Measurements from ENCODE around the gene MAP3K4.

MAP3K4 gene

GRCh38 chr6:161010418-161010817, 18.8 kb downstream of the MAP3K4 start:
- DNase-seq, result no peak

- no peak for DNase-seq
Measured at GRCh38 chr6:161011492-161012480, 20.2 kb downstream of the MAP3K4 start.

GRCh38 chr6:161013695-161014094, 22.1 kb downstream of the MAP3K4 start:
- no peak for DNase-seq

- DNase-seq, result no peak
Measured at GRCh38 chr6:161017766-161018564, 26.4 kb downstream of the MAP3K4 start.

- DNase-seq, result no peak
Measured at GRCh38 chr6:161019324-161019839, 27.8 kb downstream of the MAP3K4 start.

GRCh38 chr6:161021543-161021942, 30.0 kb downstream of the MAP3K4 start:
- DNase-seq, result no peak

GRCh38 chr6:161021998-161022743, 30.6 kb downstream of the MAP3K4 start:
- no peak for DNase-seq

- DNase-seq, result no peak
Measured at GRCh38 chr6:161023316-161023715, 31.7 kb downstream of the MAP3K4 start.

- no peak for DNase-seq
Measured at GRCh38 chr6:161024364-161024920, 32.9 kb downstream of the MAP3K4 start.

GRCh38 chr6:161027385-161027784, 35.8 kb downstream of the MAP3K4 start:
- no peak for DNase-seq

GRCh38 chr6:161029195-161029809, 37.7 kb downstream of the MAP3K4 start:
- DNase-seq, result no peak

- no peak for DNase-seq
Measured at GRCh38 chr6:161031721-161032495, 40.3 kb downstream of the MAP3K4 start.

- no peak for DNase-seq
Measured at GRCh38 chr6:161033667-161034066, 42.1 kb downstream of the MAP3K4 start.

GRCh38 chr6:161035182-161035980, 43.8 kb downstream of the MAP3K4 start:
- DNase-seq, result no peak

- DNase-seq, result no peak
Measured at GRCh38 chr6:161035981-161036263, 44.4 kb downstream of the MAP3K4 start.

- no peak for DNase-seq
Measured at GRCh38 chr6:161037873-161038228, 46.3 kb downstream of the MAP3K4 start.

GRCh38 chr6:161038229-161039031, 46.9 kb downstream of the MAP3K4 start:
- no peak for DNase-seq

- DNase-seq, result no peak
Measured at GRCh38 chr6:161041274-161041673, 49.7 kb downstream of the MAP3K4 start.

GRCh38 chr6:161044335-161044734, 52.8 kb downstream of the MAP3K4 start:
- no peak for DNase-seq

- DNase-seq, result no peak
Measured at GRCh38 chr6:161048641-161049040, 57.1 kb downstream of the MAP3K4 start.

Data from NK-92 treated with Interleukin-12 subunit alpha and Interleukin-12 subunit beta, amount 100 ng/mL, for 24 hours (cell line).